HG03025 (cell line): Measurements from ENCODE around the gene GDPGP1.
"Not testable (repeated sequence)": the region's sequence is repeated elsewhere in the genome, so short reads cannot be mapped to it uniquely, and the experiment has no call there.

Experiments
- ATAC-seq: cut with Tn5 transposase; IDR thresholded peaks from one replicate; pipeline ENCODE4 v1.9.1; 2021; ENCODE audit warnings: mild to moderate bottlenecking, moderate library complexity; ENCODE audit not compliant: unreplicated experiment, low FRiP score

Gene GDPGP1

DNA sequence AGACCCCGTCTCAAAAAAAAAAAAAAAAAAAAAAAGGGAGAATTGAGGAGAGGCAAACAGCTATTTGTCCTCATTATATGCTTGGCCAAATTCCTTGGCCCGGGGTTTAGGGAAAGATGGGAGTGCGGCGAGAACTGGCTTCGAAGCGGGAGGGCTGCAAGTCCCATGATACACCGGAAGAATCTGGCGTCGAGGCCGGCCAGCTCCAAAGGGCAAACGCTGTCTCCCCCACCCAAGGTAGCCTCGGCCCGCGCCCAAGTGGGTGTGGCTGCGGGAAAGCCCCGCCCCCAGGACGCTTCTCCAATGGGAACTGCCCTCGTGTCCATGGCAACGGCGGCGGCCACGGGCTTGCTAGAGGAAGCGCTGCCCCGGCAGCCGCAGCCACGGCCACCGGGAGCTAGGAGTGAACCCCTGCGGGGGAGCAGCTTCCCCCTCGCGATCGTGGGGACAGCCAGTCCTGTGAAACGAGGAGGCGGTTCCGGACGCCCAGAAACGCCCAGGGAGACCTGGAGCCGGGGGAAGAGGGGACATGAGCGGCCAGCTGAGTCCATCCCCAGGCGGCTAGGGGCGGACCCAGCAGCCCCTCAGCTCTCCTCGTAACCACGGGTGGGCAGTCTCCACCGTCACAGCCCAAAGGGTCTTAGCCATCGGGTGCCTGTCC is 15.3 kb downstream of the GDPGP1 start, which contains the start of gene TTLL13:
TSS of gene TTLL13 (plus strand) at position 354 of the 661 bp plus-strand sequence. CDS start 1,075 bp downstream, outside the sequence.
- no peak for ATAC-seq

DNA sequence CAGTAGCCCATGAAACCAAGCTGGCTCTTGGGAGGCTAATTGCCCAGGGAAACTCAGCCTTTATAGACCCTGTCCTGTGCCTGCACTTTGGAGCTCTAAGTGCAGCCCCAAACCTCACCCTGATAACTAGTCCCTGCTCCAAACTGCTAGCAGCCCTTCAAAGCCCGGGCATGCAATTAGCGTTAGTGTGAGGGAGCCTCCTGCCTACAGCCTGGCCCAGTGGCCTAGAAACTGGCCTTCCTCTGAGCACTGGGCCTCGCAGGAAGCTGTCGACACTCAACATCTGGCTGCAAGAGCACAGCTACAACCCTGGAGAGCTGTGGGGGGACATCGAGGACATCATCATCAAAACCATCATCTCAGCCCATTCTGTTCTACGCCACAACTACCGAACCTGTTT is 23.8 kb downstream of the GDPGP1 start:
- no peak for ATAC-seq

DNA sequence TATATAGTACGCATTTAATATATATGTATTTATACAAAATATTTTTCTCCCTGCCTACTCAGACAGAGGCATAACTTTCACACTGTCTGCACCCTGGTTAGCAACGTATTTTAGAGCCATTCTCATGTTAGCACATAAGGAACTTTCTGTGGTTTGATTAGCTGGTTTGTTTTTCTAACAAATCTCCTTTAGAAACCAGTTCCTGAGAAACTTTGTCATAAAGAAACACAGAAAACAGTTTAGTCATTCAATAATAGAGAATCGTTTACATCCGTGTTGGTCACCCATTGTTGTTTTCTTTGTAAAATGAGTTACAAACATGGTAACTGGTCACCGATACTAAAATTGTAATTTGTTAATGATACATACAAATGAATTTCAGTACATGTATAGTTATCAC is 25.5 kb downstream of the GDPGP1 start:
- ATAC-seq = no peak

DNA sequence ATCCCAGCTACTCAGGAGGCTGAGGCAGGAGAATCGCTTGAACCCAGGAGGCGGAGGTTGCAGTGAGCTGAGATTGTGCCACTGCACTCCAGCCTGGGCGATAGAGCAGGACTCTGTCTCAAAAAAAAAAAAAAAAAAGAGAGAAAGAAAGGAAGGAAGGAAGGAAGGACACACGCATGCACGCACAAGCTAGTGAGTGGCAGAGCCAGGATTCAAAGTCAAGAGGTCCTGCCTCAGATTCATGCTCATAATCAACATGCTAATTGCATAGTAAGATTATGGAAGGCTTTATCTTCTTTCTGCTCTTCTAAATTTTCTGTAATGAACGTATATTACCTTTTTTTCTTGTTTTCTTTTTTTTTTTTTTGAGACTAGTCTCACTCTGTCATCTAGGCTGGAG is 26.7 kb downstream of the GDPGP1 start:
- not testable (repeated sequence) for ATAC-seq

DNA sequence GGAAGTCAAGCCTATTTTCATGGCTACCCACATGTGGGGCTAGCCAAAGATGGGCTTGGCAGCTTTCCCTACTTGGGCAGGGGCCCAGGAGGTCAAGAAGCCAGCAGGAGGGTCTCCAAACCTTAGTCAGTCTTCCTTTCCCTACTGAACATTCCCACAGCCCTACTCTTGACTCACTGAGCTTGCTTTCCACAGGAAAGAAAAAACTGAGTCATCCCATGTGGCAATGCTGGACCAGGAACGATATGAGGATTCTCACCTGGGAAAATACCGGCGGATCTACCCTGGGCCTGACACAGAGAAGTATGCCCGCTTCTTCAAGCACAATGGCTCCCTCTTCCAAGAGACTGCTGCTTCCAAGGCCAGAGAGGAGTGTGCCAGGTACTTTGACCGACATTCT is 27.8 kb downstream of the GDPGP1 start:
- ATAC-seq = no peak

DNA sequence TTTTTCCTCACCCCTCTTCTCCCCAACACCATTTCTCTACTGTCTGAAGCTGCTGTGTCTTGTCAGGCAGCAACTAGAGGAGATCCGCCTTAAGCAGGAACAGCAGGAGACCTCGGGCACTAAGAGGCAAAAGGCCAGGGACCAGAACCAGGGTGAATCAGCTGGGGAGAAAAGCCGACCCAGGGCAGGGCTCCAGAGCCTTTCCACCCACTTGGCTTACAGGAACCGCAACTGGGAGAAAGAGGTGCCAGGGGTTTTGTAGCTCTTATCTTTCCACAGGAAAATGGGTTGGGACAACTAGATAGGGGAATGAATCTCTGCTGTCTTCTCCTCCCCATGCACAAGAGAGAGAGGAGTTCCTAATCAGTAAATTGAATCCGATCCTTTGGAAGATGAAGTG is 28.4 kb downstream of the GDPGP1 start:
- no peak for ATAC-seq

DNA sequence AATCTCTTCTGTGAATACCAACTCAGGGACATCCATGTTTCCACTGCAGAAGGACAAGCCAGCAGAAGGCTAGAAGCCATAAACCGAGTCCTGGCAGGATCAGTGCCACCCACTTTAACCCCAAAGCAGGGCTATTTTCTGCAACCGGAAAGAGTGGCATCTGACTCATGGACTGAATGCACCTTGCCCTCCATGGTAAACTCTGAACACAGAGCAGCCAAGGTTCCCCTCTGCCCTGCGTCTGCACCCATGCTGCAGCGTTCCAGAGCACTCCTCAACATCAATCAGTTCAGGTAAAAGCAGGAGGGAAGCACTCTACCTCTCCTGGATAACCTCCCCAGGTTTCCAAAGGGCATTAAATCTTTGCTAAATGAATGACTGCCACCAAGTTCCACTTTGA is 30.7 kb downstream of the GDPGP1 start:
- ATAC-seq = no peak

DNA sequence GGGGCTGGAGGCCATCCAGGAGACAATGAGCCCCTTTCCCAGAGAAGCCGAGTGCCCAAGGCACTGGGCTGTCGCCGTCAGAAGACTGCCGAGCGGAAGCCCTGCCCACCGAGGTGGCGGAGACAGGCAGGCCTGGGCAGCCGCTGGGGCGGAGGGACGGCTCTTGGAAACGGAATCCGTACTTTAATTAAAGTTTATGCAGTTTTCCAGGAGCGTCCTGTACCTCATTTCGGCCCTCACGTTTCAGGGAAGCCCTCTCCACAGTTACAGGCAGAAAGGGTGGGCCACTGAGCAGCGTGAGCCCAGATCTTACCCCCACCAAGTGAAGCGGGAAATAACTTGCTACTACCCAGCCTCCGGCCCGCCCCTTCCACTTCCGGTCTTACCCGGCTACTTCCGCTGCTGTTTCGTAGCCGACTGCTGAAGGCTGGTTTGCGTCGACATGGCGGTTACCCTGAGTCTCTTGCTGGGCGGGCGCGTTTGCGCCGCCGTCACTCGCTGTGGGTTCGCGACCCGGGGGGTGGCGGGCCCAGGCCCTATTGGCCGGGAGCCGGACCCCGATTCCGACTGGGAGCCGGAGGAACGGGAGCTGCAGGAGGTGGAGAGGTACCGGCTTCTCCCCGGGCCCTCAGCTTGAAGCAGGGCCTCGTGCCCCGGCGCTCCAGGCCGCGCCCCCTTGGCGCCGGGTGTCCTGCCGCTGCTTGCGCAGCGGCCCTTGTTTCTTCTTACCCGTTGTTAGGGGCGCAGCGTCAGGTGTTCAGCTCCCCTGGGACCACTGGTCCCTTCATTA is 31.5 kb downstream of the GDPGP1 start, which contains the start of gene NGRN:
TSS of gene NGRN (plus strand) at position 402 of the 790 bp plus-strand sequence. CDS start at position 443, 41 bp downstream.
- ATAC-seq = peak; percentile 88

DNA sequence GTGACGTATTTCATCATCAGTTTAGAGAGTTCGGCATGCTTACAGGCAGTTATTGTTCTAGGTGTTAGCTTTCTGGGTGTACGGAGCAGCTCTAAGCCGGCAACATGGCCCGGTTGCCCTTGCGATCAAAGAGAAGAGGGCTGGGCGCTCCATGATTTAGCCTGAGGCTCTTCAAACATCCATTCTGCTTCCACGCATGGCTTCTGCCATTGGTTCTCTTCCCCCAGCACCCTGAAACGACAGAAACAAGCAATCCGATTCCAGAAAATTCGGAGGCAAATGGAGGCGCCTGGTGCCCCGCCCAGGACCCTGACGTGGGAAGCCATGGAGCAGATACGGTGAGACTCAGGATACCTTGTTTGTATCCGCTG is 32.0 kb downstream of the GDPGP1 start:
- peak; percentile 19 for ATAC-seq

DNA sequence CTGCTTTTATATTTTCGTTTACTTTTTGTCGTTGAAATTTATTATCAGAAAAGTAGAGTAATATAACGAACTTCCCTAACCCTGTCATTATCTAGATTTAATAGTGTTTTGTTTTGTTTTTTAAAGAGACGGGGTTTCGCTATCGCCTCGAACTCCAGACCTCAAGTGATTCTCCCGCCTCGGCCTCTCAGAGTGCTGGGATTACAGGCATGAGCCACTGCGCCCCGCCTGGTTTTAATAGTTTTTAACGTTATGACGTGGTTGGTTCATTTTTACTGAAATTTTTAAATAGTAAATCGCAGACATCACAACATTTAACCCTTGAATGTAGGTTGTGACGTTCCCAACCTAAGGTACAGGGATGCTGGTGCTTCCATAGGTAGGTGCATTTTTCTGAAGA is 32.5 kb downstream of the GDPGP1 start:
- no peak for ATAC-seq

DNA sequence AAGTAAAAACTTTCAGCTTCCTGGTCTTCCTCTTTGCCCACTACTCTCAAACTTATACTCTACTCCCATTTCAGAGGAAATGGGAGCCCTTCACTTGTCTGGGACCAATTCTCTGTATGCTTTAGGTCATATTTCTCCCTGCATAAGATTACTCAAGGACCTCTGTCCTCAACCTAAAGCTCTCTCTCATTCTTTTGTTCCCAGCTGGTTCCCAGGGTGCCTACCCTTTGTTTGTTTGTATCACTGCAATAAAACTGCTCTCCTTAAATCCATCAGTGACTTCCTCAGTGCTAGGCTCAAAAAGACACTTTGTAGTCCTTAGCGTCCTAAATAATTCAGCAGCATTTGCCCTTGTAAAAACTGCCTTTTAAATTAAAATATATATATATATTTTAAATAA is 34.4 kb downstream of the GDPGP1 start:
- ATAC-seq = no peak

DNA sequence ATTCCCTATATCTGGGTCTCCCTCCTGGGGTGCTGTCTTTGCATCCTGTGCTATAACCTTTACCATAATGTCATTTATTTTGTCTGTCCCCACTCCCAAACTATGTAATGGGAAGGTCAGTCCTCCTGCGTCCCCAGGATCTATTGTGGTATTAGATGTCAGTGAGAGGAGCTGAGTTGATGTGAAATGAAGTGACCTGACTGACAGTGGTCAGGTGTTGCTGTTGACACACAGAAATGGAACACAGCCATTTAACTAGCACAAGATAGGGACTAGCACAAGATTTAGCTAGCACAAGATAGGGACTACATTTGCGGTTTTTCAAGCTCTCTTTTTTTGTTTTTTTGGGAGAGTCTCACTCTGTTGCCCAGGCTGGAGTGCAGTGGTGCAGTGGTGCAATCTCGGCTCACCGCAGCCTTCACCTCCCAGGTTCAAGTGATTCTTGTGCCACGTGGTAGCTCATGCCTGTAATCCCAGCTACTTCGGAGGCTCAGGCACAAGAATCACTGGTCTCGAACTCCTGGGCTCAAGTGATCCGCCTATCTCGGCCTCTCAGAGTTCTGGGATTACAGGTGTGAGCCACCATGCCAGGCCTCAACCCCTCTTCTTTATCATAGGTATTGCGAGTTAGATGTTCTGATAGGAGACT is 36.6 kb downstream of the GDPGP1 start:
- ATAC-seq = no peak

DNA sequence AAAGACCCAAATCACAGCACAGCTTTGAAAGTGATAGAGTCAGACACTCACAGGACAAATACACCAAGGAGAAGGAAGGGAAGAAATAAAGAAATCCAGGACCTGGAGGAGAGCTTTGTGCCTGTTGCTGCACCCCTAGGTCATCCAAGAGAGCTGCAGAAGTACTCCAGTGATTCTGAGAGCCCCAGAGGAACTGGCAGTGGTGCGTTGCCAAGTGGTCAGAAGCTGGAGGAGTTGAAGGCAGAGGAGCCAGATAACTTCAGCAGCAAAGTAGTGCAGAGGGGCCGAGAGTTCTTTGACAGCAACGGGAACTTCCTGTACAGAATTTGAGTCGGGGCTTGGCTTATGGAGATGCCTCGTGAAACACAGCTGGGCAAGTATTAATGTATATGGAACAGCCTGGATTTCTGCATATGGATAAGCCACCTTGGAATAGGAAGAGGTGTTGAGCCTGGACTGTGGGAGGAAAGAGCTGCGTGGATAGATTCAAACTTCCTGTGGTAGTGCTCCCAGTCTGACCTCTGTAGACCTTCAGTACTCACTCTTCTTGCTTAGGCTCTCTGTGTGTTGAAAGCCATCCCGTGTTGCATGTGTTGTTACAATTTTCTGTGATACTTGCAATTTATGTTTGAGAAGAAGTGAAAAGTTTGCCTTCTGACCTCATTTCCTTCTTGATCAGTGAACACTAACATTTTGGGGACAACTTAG is 37.6 kb downstream of the GDPGP1 start:
- ATAC-seq = no peak

DNA sequence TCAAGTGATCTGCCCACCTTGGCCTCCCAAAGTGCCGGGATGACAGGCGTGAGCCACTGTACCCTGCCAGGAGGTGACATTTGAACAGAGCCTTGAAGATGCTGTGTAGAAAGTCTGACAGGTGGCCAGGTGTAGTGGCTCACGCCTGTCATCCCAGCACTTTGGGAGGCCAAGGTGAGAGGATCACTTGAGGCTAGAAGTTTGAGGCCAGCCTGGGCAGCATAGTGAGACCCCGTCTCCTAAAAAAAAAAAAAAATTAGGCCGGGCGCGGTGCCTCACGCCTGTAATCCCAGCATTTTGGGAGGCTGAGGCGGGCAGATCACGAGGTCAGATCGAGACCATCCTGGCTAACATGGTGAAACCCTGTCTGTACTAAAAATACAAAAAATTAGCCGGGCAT is 44.5 kb downstream of the GDPGP1 start:
- not testable (repeated sequence) for ATAC-seq

DNA sequence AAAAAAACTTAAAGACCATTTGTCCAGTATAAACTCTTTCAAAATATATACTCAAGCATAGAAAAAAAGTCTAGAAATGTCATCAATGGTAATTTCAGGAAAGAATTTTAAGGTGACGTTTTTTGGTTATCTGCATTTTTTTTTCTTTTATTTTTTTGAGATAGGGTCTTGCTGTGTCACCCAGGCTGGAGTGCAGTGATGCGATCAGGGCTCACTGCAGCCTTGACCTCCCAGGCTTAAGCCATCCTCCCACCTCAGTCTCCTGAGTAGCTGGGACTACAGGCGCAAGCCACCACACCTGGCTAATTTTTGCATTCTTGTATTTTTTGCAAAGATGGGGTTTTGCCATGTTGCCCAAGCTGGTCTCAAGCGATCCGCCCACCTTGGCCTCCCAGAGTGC is 46.7 kb downstream of the GDPGP1 start:
- ATAC-seq = not testable (repeated sequence)

DNA sequence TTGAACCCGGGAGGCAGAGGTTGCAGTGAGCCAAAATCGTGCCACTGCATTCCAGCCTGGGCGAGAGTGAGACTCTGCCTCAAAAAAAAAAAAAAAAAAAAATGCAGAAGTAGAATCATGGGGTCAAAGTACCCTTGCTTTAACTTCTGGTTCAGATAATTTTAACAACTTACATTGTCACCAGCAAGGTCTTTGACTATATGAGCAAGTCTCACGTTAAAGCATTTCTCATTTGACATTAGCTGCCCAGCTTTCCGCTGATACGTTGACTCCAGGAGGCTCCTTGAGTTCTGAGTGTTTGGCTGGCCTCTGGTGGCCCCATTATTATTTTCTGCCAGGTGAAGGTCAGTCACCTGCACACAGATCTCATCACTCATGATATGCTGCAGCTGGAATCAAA is 47.6 kb downstream of the GDPGP1 start:
- ATAC-seq = not testable (repeated sequence)

DNA sequence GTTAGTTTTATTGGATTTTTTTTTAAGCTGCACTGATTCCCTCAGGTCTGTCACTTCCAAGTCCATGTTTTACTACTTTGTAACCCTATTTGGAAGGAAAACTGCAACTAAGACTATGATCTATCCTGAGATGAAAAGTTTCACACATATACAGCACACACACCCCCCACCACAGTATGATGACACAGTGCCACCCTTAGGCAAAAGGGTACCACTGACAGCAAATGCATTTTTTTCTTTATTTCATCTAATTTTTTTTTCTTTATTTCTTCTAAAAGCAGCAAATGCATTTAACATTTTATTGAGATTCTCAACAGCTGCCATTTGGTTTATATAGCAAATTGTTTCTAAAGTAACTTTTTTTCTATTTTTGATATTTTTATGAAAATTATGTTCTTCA is 52.7 kb downstream of the GDPGP1 start:
- ATAC-seq = no peak

DNA sequence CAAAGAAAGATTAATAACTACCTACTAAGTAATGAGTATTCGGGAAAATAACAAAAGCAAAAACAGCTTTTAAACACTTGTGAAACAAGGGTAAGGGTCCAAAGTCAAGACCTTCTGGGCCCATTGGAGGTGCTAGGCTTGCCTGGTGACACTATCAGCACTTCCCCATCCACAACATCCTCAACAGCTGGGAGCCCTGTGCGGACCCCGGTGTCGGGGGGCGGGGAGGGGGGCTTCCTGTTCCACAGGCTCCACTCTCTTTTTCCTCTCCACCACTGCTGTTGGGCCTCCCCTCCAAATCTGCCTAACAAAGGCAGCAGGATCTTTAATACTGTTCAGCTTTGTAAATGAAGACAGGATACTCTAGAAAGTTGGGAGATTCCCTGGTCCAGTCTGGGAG is 53.1 kb downstream of the GDPGP1 start:
- no peak for ATAC-seq

DNA sequence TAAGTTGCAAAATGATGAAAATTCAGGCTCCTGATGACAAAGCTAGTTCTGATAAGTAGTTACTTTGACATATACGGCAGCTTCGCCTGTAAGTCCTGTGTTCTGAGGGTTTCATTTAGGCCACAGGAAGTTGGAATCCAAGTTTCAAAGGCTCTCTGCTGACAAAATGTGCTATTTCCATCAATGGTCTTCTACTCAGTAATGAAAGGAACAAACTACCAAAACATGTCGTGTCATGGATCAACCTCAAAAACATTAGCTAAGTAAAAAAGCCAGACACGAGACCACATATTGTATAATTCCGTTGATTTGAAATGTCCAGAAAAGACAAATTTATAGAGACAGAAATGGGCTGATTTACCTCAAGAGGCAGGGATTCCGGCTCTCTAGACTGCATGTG is 53.9 kb downstream of the GDPGP1 start:
- no peak for ATAC-seq

DNA sequence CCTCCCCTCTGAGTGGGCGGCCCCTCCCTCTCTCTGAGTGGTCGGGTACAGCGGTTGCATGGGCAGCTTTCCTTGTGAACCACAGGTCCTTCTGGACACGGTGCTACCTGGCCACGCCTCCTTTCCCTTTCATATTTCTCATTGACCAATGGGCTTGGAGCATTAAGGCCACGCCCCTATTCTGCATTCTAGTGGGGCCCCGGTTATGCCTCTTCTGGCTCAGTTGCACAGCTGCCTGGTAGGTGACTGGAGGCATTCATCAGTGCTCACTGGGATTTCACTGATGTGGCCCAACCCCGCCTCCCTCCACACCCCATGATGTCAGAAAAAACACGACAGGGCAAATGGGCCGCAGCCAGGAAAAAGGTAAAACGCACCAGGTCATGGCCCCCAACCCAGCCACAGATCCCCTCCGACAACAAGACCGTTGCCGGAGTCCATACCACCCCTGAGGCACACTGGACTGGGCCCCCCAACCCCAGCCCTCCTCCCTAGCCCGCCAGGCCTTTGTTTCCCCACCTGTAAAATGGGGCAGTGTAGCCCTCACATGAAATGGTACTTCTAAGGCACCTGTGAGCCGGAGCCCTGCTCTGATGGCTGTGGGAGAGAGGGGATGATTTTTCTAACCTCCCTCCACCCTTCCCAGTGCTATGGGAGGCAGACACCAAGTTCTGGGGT is 57.8 kb downstream of the GDPGP1 start:
- no peak for ATAC-seq
